HG03457 (cell line): ENCODE measurements around the gene PTTG1IP.
"Not testable (repeated sequence)": the region's sequence is repeated elsewhere in the genome, so short reads cannot be mapped to it uniquely, and the experiment has no call there.

Source experiments
- ATAC-seq: cut with Tn5 transposase; IDR thresholded peaks from one replicate; pipeline ENCODE4 v1.9.1; 2021; ENCODE audit warnings: moderate number of reproducible peaks; ENCODE audit not compliant: unreplicated experiment

The PTTG1IP gene, protein sequence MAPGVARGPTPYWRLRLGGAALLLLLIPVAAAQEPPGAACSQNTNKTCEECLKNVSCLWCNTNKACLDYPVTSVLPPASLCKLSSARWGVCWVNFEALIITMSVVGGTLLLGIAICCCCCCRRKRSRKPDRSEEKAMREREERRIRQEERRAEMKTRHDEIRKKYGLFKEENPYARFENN

DNA sequence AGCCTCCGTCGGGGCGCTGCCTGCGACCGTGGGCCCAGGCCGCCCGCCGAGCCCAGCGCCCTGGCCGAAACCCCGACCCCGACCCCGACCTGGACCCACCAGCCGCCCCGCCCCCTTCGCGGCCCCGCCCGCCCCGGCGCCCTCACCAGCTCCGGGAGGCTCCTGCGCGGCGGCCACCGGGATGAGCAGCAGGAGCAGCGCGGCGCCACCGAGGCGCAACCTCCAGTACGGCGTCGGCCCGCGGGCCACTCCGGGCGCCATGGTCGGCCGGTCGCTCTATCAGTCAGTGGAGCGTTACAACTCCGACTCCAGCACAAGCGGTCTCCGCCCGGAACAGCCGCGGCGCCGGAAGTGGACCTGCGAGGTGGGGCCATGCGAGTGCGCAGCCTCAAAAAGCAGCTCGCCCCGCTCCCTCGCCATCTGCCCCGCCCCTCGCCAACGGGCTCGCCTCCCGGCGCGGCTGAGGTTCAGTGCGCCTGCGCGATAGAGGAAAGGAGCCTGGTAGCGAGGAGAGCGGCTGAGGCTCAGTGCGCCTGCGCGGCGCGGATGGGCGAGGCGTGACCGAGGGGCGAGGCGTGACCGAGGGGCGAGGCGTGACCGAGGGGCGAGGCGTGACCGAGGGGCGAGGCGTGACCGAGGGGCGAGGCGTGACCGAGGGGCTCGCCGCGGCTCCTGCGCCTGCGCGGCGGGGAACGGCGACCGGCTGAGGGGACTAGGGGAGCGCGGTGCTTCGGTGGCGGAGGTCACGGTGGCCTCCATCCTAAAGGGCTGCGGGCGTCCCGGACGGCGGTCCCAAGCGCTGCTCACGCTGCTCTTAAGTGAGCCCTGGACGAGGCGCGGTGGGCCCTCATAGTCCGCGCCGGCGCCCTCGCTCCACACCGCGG lies at the start of gene PTTG1IP:
PTTG1IP (minus strand) TSS at position 335 of the 884 bp plus-strand sequence; CDS start at position 261, 74 bp downstream.
- ATAC-seq = peak; percentile 53

DNA sequence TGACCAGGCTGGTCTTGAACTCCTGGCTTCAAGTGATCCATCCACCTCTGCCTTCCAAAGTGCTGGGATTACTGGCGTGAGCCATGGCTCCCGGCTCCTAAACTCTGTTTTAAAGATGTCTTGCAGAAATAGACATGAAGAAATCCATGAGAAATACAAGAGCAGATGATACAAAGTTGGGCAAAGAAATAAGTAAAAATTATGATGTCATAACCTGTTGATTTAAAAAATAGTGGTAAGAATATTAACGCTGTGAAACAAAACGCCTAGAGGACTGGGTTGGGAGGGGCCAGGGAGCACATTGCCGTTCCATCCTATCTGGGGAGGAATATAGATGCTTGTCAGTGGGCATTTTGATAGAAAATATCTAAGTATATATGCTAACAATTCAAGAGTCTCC lies 48.4 kb upstream of the PTTG1IP start:
- no peak for ATAC-seq

DNA sequence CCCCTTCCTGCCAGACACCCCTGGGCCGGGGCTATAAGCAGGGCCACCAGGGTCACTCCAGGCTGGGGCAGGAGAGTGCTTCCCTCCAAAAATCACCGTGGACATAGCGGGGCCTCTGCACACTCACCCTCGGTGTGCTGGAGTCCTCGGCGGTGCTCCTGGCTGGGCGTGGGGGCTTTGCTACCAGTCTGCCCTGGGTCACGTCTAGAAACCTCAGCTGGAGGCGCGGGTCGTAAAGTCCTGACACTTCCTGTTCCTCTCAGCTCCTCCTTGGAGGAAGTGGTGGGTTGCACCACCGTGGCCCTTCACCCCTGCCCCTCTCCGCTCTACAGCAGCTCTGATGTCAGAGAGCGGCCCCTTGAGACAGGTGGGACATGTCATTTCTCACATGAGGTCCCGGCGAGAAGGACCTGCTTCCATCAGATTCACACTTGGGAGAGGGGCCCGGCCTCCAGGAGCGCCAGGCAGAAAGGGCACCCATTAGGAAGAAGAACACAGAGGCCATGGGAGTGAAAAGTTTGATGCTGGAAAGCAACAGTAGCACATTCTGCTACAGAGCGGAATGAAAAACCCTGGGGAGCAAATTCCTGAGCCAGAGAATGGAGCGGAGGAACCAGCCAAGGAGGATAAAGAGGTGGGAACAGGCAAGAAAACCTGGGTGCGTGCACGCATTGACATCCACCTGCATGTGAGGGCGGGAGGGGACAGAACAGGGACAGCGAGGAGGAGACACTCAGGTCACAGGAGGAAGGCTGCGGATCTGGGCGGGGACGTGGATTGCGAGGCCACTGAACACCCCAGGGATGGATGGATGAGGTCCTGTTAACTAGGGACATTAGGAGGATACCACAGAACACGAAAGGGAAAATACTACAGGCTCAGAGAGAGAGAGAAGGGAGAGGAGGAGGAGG lies 47.5 kb upstream of the PTTG1IP start, which contains the start of gene ITGB2:
ITGB2 (minus strand) TSS at position 206 of the 911 bp plus-strand sequence. CDS start 10,117 bp downstream, outside the sequence.
- ATAC-seq = no peak

DNA sequence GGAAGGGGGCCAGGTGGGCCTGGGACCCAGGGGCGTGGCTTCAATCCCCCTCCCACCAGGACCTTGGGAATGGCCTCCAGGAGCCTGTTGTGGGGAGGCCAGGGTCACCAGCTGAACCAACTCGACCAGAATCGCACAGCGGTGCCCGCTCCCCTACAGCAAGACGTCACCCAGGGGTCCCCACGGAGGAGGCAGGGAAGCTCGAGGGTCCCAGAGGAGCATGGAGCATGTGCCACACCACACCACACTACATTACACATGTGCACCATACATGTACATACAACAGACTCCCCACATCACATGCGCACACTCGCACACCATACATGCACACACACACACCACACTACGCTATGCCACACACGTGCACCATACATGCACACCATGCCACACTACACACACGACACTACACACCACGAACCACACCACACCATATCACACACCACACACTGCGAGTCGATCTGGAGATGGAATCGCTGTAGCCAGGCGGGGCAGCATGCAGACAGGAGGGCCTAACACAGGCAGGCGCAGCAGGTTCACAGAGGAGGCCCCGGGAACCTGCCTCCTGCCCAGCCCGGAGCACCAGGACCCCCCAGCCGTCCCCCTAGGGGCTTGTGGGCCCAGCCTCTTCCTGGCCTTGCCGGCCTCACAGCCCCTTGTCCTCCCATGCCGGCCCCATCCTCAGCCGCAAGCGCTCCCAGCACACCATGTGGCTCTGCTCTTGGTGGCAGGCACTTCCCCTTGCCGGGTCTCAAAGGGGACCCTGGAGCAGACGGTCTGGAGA lies 46.6 kb upstream of the PTTG1IP start:
- ATAC-seq = no peak

DNA sequence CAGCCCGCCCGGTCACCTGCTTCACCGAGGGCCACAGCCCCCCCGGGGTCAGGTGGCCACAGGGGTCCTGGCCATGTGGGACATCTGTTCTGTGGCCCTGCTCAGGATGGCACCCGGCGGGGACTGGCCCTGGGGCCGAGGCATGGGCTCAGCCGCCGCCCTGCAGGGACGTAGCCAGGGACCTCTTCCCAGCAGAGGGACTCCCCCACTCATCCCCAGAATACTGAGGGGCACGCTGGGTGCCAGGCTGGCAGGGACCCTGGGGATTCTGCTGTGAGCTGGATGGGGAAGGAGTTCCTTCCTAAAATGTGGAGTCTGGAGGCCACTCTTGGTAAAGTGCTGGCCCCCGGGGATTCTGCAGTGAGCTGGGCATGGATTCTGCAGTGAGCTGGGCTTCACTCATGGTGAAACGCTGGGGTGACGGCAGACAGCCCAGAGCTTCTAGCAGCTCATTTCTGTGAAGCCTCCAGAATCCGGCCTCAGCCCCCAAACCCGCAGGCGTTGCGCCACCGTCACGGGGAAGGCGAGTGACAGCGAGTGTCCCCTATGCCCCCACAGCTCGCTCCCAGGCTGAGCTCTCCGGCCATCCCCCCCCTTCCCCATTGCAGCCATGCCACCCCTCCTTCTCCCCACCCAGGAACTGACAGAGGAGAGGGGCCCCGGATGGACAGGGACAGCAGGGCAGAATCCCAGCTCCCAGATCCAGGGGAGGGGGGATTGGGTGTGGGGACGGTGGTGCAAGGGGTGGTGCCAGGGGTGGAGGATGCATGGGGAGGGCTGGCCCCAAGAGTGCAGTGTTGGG lies 45.8 kb upstream of the PTTG1IP start:
- no peak for ATAC-seq

DNA sequence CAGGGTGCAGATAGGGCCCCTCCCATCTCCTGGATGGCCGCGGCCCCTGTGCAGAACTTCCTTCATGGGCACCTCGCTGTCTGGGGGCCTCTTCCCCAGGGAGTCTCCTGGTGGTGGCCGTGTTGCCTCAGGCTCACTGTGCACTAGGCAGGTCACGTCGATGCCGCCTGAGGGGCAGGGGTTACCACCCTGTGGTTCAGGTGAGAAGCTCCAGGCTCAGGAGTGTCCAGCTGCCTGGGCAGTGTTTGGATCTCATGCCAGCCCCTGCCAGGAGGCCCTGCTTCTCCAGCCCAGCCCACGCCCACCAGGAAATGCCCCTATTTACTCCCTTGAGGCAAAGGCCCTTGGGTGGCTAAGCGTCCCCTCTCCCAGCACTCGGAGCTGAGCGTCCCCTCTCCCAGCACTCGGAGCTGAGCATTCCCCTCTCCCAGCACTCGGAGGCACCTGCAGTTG lies 45.1 kb upstream of the PTTG1IP start:
- ATAC-seq = no peak

DNA sequence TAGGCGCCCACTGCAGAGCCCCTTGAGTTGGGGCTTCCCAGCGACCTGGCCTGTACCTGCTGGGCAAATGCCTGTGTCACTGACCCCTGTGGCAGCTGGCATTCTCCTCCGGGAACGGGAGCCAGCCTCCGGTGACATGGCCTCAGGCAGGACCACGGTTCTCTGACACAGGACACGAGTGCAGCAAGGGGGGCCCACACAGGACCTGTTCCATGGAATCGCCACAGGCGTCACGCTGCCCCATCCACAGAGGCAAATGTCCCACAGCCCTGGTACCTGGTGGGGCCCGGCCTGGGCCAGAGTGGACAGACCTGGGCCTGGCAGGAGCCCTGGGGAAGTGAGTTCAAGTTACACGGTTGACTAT lies 44.6 kb upstream of the PTTG1IP start:
- no peak for ATAC-seq

DNA sequence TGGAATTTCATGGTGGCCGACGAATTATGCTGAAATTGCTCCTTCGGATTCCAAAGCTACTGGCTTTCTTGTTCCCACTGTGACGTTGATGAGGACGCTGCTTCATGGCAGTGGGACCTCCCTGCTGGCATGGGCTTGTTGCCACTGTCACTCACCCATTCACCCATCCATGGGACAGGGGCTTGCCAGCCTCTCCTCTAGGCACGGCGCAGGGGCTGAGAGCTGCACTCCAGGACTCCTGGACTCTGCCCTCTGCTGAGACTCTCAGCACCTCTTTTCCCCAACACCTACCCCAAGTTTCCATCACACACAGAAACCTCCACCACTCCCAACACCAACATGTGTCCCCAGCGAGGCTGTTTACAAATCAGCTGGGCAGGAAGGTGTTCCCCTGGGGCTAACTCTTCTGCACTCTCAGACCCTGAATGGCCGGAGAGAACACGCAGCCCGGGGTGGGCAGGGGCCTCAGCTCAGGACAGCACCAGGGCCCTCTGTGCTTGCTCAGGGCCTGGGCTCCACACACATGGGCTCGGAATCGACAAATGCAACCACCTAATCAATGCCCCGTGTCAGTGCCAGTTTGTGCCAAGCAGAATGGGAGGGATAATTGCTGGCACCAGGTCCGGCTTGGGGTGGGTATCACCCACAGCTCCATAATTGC lies 44.1 kb upstream of the PTTG1IP start:
- no peak for ATAC-seq

DNA sequence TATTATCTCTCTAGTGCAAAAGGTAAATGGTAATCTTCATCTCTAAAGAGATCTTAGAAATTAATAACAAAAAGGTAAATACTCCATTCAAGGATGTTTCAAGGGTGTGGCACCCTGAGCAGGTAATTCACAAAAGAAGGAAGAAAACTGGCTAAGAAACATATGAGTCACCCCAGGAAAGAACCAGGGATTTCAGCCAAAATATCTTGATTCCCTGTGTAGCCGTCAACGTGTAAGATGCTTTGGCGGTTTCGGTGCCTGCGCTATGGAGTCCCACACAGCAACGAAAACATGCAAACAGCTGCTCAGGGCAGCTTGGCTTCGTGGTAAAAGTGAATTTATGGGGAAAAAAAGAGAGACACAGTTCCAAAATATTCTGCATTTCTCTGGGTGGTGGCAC lies 43.5 kb upstream of the PTTG1IP start:
- ATAC-seq = no peak

DNA sequence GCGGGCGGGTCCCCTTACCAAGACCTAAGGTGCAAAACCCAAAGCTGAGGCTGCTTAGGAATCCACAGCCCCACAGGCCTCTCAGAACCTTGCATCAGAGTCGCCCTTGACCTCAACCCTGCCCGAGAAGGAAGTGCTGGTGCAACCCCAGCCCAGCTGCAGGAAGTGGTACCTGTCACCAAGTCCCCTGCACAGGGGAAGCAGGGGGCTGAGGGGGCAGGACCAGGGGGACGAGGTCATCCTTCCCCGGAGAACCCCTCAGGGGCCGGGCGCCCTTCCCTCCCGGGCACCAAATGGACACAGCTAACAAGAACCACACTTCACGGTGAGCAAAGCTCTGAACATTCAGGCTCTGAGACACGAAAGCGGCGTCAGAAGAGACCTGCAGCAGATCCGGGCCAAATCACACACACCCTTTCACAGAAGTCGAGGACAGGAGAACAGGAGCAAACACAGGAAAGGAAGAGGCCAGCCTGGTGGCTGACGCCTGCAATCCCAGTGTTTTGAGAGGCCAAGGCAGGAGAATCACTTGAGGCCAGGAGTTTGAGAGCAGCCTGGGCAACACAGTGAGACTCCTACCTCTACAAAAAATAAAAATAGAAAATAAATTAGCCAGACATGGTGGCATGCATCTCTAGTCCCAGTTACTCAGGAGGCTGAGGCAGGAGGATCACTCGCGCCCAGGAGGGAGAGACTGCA lies 40.8 kb upstream of the PTTG1IP start:
- no peak for ATAC-seq

DNA sequence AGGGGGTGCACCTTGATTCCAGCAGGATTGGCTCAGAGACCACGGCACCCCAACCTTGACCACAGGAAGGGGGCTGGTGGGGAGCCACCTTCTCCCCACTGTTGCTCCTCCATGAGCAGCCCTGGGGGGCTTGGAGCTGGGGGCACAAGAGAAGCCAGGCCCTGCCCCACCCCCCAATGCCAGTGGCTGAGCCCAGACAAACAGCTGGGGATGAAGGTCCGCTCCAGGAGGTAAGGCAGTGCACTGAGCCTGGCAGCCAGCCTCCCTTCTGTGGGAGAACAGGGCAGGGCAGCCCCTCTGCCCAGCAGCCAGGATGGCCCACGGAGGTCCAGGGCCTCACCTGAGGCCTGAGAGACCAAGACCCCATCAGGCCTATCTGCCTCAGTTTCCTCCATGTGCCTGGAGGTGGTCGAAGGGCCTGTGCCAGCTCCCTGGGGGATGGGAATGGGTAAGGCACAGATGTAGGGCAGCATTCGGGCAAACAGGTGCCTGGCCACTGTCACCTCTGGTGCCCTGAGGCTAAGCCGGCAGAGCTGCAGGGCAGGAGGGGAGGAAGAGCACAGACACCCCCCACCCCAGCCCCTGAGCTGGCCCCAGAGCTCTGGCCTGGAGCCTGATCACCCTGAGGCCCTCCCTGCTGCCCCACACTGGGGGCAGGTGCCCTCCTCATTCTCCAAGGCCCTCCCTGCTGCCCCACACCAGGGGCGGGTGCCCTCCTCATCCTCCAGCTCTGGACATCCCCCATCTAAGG lies 40.1 kb upstream of the PTTG1IP start:
- no peak for ATAC-seq

DNA sequence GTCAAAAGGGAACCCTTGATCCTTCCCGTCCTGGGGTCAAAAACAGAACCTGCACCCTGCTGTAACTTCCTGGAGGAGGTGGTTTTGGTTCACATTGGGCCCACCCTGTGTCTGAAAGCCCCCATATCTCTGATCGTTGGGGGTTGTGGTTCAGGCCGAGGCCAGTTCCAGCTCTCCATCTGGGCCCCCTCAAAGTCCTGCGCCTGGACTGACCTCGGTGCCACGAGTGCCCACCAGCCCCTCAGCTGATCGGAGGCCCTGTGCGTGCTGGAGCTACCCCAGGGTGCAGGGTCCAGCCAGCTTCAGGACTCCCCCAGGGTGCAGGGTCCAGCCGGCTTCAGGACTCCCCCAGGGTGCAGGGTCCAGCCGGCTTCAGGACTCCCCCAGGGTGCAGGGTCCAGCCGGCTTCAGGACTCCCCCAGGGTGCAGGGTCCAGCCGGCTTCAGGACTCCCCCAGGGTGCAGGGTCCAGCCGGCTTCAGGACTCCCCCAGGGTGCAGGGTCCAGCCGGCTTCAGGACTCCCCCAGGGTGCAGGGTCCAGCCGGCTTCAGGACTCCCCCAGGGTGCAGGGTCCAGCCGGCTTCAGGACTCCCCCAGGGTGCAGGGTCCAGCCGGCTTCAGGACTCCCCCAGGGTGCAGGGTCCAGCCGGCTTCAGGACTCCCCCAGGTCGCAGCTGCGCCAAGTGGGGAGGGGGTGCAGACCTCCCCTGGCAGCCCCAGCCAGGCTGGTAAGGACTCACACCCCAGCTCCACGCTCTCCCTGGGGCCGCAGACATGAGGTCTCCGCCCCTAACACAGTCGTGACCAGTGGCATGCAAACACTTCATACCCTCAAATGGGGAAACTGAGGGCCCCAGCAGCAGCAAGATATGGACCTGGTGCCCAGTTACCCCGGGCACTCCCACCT lies 39.3 kb upstream of the PTTG1IP start:
- not testable (repeated sequence) for ATAC-seq

DNA sequence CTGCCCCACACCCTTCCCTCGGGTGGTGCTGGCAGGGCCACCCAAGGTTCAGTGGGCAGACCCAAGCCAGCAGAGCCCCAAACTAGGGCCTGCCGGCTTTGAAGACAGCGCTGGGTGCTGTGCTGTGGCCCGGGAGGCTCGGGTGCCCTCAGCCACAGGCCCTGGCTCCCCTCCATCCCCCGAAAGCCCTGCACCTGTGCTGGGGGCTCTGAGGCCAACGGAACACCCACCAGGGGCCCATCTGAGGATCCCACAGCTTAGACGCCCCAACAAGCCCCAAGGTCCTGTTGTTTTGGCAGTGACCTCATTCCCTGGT lies 38.6 kb upstream of the PTTG1IP start:
- no peak for ATAC-seq

DNA sequence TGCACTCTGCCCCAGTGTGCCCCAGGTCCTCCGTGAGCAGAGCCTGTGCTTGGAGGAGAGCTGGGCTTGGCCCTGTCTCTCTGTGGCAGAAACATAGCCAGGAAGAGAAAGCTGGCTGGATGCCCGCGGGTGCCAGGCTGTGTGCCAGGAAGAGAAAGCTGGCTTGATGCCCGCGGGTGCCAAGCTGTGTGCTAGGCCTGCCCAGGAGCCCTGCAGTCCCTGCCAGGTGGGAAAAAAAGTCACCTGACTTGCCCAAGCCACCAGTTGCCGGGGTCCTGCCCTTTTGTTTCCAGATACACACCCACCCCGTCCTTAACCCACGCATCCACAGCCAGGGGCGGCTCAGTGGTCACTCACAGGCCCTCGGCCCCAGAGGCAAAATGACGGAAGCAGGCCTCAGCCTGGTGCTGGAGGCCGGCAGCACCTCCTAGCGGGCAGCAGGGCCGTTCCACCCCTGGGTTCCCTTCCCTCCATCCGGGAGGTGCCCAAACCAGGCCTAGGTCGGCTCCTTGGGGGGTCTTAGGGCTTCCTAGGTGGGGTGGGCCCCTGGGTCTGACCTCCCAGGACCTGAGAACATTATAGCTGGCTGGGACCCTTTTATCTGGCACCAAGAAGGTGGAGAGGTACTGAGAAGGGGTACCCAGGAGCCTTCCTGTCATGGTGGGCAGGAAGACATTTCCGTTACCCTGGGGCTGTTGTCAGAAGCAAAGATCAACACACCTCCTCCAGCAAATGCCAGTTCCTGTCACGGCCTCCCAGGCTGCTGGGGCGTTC lies 38.1 kb upstream of the PTTG1IP start:
- ATAC-seq = no peak

DNA sequence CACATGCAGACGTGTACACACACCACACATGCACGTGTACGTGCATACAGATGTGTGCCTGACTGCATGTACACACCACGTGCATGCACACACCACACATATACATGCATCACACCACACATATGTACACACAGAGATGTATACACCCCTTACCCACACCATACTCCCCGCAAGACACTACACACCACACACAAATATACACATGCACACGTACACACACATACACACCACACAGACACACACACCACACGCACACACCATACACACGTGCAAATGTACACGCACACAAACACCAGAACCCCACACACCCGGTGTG lies 37.5 kb upstream of the PTTG1IP start:
- no peak for ATAC-seq
